HG02759 (cell line): Measurements from ENCODE around the gene CSPG4.

Experiments used
- ATAC-seq: cut with Tn5 transposase; IDR thresholded peaks from one replicate; pipeline ENCODE4 v1.9.1; 2021; ENCODE audit warnings: mild to moderate bottlenecking, moderate library complexity; ENCODE audit not compliant: unreplicated experiment

The CSPG4 gene

DNA sequence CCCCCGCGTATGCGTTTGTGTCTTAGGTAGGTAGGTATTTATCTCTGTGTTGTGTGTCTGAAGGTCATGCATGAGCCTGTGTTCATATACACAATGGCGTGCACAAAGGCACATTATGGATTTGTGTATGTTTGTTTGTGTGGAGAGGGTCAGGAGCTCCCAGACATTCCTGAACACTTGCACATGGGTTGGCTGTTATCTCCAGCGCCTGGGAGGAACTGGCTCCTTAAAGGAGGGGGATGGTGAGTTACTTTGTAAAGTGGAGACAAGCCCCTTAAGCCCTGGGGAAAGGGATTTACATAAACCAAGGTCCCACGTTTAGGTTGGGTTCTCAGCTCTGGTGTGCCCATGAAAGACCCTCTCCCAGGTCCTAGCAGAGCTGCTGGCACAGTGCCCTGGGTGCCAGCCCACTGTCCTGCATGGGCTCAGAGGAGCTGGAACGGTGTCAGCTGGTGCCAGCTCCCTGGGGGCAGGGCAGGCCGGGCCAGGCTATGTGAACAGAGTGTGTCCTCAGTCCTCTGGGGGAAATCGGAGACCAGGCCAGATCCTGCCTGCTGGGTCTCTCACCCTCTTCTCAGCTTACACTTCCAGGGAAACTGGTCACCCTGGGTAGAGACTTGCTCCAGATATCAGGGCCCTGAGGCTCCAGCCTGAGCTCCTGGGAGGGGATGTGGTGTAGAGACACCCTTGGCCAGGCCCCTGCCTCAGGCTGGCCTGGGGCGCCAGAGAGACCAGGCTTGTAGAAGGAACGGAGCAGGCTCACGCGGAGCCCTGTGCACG is 39.8 kb downstream of the CSPG4 start:
- ATAC-seq: no peak

DNA sequence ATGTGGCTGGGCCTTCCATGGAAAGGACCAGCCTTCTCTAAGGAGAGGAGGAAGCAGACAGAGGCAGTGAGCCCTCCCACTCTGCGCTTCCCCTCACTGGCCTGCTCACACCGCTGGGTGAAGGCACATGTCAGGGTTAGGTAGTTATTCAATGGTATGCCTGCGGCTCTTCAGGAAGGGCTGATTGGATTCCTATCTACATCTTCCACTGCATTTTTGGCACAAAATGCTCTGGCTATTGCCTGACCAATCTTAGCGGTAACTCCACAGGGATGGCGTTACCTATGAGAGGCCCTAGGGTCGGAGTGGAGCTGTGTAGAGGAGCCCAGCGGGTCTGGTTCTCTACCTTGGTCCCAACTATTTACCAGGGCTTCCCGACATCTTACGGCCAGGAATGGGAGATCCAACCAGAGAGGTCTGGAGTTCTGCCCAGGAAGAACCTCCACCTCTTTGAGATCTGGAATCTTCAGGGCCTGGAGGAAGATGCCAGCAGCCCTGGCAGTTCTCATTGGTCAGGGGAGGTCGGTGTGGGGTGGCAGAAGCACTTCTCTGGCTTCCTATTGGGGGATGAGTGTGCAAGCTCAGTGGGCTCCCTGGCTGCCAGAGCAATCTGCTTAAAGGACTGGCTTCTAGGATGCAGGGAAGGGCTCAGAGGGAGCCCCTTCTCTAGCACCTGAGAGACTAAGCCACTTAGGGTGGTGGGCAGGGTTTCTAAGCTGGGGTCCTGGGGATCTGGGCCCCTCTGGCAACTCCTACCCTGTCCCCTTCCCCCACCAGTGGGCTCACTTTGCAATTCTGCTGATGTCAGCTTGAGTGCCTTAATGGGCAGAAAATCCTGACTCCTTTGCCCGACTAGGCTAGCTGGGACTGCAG is 40.7 kb downstream of the CSPG4 start:
- no peak for ATAC-seq

DNA sequence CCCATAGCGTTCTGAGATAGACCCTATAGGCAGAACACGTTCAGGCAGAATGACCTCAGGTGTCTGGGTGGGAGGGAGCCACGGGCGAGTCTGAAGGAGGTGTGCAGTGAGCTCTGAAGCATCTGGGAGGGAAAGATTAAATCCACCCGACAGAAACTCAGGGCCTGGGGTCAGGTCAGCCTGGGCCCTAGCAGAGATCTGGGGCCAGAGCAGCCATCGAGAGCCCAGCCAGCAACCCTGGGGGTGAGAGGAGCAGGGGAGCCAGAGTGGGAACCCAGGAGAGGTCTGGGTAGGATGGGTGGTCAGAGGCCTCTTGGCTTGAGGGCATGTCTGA is 42.8 kb downstream of the CSPG4 start:
- no peak for ATAC-seq

DNA sequence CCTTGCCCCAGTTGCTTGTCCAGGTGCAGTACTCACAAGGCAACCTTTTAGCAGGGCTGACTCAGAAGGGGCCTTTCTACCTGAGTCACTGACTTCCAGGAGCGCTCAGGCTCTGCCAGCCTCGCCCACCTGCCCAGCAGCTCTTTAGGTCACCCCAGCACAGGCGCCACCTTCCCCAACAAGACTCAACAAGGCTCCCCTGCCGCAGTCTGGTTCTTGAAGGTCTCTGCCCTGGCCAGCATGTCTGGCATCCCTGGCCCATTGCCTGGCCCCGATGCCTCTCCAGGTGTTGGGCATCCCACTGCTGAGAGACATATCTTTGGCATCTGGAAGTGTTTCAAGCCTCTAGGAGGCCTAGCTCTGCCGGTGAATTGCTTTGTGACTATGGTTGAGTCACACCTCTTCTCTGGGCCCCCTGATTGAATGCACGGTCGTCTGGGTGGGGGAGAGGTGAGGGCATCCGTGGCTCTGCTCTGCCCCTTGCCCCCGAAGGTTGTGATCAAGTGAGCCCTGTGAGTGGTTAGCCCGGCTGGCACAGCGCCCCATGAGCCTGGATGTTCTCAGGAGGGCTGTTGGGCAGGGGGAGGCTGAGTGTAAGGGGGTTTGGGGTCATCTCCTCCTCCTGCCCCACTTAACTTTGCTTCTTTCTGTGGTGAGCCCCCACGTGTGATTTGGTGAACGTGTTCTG is 43.3 kb downstream of the CSPG4 start:
- ATAC-seq: no peak

DNA sequence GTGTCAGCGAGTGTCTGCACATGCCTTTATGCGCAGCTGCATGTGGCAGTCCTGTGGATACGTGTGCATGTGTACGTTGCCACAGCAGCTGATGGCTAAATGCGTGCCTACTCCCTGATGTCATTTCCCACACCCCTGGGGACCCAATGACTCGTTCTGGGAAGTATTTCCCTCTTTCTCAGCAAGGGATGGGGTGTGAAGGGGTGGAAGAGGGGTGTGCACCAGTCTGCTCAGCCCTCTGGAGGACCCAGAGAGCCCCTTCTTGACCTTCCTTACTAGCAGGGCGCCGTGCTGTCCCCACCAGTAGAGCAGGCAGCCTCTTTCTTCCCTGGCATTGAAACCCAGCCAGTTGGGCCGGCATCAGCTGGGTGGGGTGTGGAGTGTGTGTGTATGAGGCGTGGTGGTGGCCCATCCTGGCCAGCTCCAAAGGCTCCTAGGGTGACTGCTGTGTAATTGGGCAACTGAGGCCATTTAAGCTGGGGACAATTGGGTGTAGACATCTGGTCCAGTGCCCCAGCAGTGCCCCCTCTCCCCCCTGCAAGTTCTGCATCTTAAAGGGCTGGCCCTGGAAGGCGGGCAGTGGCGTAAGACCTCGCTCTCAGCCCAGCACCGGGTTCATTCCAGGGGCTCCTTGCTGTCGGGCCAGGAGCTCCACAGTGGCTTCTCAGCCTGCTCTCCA is 45.7 kb downstream of the CSPG4 start:
- ATAC-seq: no peak

DNA sequence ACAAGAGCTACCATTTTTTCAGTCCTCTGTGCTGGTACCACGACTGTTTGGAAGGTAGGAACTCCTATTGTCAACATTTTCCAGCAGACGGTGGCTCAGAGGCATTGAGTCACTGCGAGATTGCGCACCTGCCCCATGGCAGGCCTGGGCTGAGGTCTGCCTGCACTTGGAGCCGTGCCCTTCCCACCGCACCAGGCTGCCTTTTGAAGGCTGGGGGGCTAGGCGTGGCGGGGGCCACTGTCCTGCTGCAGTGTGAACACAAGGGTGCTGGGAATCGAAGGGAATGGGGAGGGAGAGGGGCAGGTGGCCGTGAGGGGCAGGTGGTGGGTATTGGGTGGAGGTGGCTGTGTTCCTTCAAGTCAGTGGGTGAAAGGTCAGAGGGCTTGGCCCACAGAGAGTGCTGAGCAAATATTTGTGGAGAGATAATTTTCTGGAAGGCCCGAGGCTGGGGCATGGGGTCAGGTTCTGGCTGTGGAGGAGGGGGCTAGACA is 48.7 kb downstream of the CSPG4 start:
- no peak for ATAC-seq

DNA sequence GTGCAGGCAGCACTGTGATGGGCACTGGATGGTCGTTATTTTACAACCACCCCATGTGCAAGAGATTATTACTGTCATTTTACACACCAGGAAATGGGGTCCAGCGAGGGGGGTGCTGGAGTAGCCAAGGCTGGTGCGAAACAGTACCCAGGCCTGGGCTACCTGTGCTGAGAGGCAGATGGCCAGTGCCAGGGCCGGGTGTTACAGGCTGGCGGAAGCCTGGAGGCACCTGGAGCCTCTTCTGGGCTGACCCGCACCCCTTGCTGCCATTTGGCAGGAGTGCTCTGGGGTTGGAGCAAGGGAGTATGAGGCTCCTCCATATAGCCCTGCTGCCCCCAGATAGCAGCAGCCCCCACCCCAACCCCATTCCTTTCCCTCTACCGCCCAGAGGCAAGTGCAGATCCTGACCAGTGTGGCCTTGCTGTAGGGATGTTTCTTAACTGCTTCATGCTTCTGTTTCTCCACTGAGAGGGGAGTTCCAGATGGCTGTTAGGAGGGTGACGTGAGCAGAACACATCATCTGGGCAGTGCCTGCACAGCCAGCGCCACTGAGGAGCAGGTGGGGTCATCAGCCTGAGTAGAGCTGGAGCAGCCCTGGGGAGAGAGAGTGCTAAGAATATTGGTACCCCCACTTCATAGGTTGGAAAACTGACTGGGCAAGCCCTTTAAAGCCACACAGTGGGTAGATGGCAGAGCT is 49.7 kb downstream of the CSPG4 start:
- no peak for ATAC-seq

DNA sequence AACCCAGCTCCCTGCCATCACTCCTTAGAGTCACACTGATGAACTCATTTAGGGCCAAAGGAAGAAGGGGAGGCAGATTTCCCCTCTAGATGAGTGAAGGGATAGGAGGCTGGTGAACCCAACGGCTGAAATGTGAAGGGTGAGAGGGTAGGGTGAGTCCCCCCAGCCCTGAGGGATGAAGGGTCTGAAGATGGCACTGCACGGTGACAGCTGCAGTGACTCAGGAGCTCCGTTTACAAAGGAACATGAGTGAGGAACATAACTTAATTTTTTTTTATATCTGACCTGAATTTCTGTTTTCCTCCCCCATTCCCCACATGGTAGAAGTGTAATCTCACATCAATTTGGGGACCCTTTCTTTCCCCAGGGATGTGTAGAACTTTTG is 50.9 kb downstream of the CSPG4 start:
- no peak for ATAC-seq

DNA sequence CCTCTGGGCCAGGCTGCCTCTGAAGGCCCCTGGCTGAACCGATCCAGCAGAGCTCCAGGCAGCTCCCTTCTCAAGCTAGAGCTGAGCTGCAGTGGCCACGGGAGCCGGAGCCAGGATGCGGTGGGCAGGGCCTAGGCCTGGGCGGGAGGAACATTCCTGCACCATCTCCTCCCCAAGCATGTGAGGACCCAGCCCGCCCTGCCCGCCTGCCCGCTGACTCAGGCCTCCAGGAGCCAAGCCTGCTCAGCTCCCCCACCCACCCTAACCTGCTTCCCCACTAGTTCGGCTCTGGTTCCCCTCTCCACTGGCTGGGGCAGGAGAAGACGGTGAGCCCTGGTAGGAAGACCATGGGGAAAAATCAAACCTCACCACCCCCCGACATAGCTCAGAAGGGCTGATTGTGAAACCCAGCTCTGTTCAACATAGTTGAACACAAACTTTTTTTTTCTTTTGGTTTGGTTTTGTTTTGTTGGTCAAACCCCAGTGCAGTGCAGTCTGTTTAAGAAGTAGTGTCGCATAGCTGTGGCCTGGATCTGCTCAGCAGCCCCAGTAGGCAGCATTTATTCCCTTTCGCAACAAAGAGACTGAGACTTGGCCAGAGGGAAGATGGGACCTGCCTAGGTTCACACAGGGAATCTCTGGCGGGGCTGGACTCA is 51.4 kb downstream of the CSPG4 start:
- ATAC-seq: no peak

DNA sequence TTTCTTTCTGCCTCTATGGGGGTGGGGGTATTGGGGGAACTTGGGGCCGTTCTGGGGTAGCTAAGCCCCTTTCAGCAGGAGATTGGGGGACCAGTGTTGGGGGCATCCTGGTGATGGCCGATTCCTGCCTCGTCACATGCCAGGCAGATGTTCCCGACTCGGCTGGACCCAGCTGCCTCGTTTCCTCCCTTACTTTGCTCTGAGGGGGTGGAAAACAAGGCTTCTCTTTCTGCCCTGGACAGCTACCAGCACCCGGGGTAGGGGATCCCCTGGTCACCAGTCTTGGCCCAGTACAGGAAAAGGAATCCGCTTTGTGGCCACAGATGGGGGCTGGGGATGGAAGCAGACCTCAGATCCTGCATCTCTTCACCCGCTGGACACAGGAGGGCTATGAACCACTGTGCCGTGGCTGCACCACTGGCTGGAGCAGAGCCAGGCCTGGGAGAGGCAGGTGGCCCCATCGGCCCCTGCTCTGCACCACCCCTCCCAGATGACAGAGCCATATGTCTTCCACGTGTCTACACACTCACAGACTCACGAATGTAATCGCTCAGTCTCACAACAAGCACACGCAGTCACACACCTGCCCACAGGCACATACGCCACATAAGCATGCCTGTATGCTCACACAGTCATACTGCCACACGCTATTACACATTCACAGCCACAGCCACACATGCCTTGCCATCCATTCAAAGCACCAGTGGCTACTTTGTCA is 52.6 kb downstream of the CSPG4 start:
- no peak for ATAC-seq

DNA sequence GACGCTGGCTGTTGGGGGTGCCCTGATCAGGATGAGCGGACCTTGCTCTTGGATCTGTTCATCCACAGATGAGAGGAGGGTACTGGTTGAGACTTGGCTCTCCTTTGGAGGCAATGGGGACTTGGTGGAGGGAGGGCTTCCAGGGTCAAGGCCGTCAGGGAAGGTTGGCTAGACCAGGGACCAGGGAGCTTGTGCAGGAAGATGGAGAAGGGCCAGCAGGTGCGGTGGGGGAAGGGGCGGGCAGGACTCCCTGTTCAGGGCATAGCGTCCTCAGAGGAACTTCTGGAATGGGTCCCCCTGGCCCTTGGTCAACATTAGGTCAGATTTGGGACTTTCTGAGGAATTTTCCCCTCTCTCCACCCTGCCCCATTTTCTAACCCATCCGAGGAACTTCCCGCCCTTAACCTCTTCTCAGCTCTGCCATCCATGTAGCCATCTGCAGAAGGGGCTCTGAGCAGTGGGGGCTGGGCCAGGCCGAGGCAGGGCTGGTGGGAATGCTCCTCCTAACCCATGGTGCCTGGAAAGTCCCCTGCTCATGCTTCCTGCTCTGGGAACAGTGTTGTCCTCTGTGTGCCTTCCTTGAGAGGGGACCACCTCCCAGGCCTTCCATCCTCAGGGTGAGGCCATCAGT is 53.4 kb downstream of the CSPG4 start:
- ATAC-seq: no peak

DNA sequence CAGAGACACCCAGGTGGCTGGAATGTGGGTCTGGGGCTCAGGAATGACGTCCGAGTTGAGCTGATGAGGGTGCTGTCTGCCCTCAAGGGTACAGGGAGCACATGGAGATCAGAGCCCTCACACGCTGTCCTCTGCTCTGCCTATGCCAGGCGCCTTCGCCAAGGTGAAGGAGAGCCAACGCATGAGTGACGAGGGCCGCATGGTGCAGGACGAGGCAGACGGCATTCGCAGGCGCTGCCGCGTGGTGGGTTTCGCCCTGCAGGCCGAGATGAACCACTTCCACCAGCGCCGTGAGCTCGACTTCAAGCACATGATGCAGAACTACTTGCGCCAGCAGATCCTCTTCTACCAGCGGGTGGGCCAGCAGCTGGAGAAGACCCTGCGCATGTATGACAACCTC is 55.8 kb downstream of the CSPG4 start:
- no peak for ATAC-seq

DNA sequence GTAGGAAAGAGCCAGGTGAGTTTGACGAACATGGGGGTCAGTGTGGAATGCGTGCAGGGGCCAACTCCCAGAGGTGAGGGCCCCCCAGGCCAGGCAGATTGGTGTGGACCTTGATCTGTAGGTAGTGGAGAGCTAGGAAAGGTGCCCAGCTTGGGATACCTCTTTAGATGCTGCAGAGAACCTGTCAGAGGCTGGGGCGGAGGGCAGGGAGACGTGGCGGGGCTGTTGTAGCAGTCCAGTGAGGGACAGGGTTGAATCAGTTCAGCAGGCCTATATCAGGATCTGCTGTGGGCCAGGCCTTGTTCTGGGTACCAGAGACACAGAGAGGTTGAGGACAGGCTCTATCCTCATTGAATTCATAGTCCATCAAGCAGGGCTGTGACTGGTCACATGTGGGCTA is 56.3 kb downstream of the CSPG4 start:
- ATAC-seq: no peak

DNA sequence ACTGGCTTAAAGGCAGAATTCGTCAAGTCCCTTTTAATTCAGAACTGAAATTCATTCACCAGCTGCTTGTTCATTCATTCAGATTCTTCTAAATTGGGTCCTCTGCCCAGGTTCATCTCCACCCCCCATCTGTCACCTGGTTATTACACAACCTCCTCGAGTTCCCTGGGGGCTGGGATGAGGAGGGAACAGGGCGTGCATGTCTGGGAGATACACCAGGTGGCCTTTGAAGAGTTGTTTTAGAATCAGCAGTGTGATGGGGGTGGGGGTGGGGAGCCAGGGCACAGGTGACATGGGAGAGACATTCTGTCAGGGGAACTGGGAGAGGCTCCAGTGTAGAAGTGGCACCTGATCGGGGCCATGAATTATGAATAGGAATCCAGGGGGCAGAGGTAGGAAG is 56.7 kb downstream of the CSPG4 start:
- ATAC-seq: no peak

DNA sequence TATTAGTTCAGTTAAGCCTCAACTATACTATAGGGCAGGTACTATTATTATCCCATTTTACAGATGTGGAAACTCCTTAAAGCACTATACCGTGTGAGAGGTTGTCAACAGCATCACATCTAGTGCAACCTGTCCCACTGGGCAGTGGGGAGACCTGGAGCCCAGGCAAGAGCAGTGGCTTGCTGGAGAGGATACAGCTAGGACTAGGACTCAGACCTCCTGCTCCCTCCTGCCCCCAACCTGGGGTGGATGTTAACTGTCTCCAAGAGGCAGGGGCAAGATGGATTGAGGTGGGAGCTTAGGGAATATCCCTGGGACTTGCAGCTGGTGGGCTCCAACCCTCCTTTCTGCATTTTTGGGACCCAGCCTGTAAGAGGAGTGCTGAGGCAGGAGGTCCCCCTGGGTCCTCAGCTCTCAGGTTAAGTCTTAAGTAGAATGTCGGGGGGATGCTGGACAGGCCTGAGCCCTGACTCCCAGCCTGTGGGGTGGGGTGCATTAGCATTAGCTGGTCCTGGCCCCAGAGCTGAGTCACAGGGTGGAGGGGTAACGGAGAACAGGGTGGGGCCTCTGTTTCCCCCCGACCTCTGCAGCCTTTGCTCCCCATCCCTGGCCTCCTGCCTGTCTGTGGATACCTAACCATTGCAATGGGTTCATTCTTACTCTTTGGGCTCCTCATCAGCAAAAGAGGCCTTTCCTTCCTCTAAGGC is 58.3 kb downstream of the CSPG4 start:
- ATAC-seq: no peak

DNA sequence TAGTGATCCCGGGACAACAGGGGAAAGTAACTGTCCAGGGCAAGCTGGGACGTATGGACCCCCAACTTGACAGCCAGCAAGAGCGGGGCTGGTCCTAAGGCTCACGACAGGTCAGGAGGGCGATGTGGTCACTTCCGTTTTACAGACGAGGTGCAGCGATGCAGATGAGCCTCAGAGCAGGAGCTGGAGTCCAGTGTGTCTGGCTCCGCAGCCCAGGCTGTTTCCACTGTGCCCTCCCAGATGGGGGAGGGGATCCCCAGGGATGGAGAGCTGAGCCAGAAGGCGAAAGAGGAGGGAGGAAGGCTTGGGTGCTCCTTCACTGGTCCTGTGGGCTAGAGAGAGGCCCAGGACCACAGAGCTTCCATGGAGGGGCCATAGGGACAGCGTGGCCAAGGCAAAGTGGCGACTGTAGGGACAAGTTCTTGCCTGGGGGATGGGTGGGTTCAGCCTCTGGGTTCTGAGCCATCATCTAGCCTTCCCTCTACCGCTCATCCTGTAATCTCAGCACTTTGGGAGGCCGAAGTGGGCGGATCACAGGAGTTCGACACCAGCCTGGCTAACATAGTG is 59.2 kb downstream of the CSPG4 start:
- no peak for ATAC-seq

DNA sequence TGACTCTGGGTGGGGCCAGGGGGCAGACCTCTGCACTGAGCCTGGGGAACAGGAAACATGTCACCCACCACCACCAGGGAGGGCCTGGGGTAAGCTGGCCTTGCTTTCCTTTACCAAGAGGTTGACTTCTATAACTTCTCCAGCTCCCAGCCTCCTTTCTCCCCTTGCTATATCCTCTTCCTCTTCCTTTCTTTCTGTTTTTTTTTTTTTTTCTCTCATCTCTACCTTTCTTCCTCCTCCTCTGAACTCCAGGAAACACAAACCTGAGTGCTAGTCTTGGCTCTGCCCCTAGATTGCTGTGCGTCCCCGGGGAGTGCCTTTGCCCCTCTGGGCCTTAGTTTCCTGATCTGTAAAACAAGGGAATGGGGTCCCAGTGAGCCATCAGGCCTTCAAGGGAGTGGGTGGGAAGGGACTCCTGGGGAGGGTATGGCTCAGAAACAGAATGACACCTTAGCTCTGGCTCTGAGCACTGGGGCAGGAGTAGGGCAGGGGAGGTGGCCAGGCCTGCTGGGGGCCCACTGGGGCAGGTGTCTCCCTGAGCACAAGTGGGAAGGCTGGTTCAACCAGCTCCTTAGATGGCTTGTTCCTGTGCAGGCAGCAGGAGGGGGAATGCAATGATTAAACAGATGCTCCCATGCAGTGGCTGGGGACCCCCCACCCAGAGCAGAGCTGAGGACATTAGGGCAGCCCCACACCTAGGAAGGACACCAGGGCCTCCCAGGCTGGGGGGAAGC is 60.7 kb downstream of the CSPG4 start:
- no peak for ATAC-seq
